Small intestine (tissue), 7 donors: ENCODE measurements around the gene CHST12. TPM values are rescaled to one million over a fixed set of nuclear protein-coding genes. Genes with fewer than 3 reads are reported as not detected.
A peak's percentile ranks its signal among the peaks of the same experiment; 100 is the strongest.
"Not testable (repeated sequence)": the region's sequence is repeated elsewhere in the genome, so short reads cannot be mapped to it uniquely, and the experiment has no call there.

Source experiments
- DNase-seq, 2 donors: peaks; one replicate each; pipeline versions ENCODE4 v3.0.0 to v3.0.0-alpha.2; 2013
- FAIRE-seq: peaks from 2 replicates; lab custom pipeline; 2012; peaks lifted over from hg19 to GRCh38; lab: Jason Lieb, UNC
- H3K27ac ChIP-seq, 3 donors: one replicate each; pipeline ENCODE4 v1.5.1; 2013; ENCODE audit warnings: low read length in 2 of 3, mild to moderate bottlenecking in 2 of 3, control low read depth in 1 of 3, inconsistent platforms in 1 of 3, low read depth in 1 of 3, moderate library complexity in 1 of 3
- H3K27me3 ChIP-seq, 3 donors: one replicate each; pipeline ENCODE4 v1.6.1; 2013; ENCODE audit warnings: low read length in 3 of 3, inconsistent platforms in 1 of 3; ENCODE audit not compliant: control insufficient read depth in 3 of 3, insufficient read depth in 3 of 3
- H3K36me3 ChIP-seq, 3 donors: one replicate each; pipeline ENCODE4 v1.6.1; 2013; ENCODE audit warnings: low read length in 3 of 3, inconsistent platforms in 1 of 3, low read depth in 1 of 3, mild to moderate bottlenecking in 1 of 3, moderate library complexity in 1 of 3; ENCODE audit not compliant: control insufficient read depth in 3 of 3, insufficient read depth in 2 of 3
- H3K4me1 ChIP-seq, 3 donors: one replicate each; pipeline ENCODE4 v1.6.1; 2013; ENCODE audit warnings: low read length in 2 of 3, inconsistent platforms in 1 of 3, low read depth in 1 of 3, mild to moderate bottlenecking in 1 of 3, moderate library complexity in 1 of 3; ENCODE audit not compliant: control insufficient read depth in 3 of 3, insufficient read depth in 2 of 3
- H3K4me3 ChIP-seq, 3 donors: one replicate each; pipeline ENCODE4 v1.5.1; 2013; ENCODE audit warnings: low read length in 3 of 3, control low read depth in 1 of 3, inconsistent platforms in 1 of 3, low read depth in 1 of 3, mild to moderate bottlenecking in 1 of 3, moderate library complexity in 1 of 3
- H3K9me3 ChIP-seq, 2 donors: one replicate each; pipeline ENCODE4 v1.6.1; 2013; ENCODE audit warnings: low read depth in 1 of 2, low read length in 1 of 2; ENCODE audit not compliant: control insufficient read depth in 2 of 2, insufficient read depth in 1 of 2
- WGBS, 3 donors: extraction: QIAGEN DNeasy Blood & Tissue Kit; methylation state at CpG; one replicate each; pipeline ENCODE4 v1.1.7; 2013; 5-methylcytosine and 5-hydroxymethylcytosine counted together
- polyA plus RNA-seq, 4 donors: library from polyadenylated mRNA; stranded (reverse) in 3 of 4; unstranded in 1 of 4; fragments of 200-250 nt in 3 of 4; fragments of 120-200 nt in 1 of 4; gene quantifications; one replicate each; pipeline versions ENCODE4 v1.2.1 to v1.2.3, GENCODE V29; 2013
- donor health status: healthy with polysubstance abuse.
- donor health status: control.
- donor health status: control.
- donor health status: Bipolar disorder and iron deficiency.
- donor health status: healthy.

CHST12 gene
- polyA plus RNA-seq, 4 donors: 1.8 to 10.9 (median 6.8) TPM

- DNase-seq: no peak
- FAIRE-seq: no peak
- H3K36me3 ChIP-seq: peaks cover 0 to 29% (median 0%) of the 10 kb centered on the region in 3 donors
- peaks cover 0 to 5% (median 0%) of the 10 kb centered on the region in 3 donors for H3K4me1 ChIP-seq
- H3K9me3 ChIP-seq: no peaks in the 10 kb centered on the region
- H3K4me3 ChIP-seq: no peak overlapping the region
- H3K27me3 ChIP-seq: no peaks in the 10 kb centered on the region
- H3K27ac ChIP-seq: no peak overlapping the region
- WGBS, 3 donors: 86 to 93% (median 90%) methylated on average over 28 to 31 of the region's 31 CpGs
Measured at GRCh38 chr7:2387897-2388636, 15.3 kb upstream of the CHST12 start.

- no peaks in the 10 kb centered on the region for H3K27me3 ChIP-seq
- H3K4me1 ChIP-seq: peaks cover 0 to 5% (median 0%) of the 10 kb centered on the region in 3 donors
- no peak overlapping the region for H3K4me3 ChIP-seq
- H3K9me3 ChIP-seq: no peaks in the 10 kb centered on the region
- H3K36me3 ChIP-seq: peaks cover 0 to 24% (median 0%) of the 10 kb centered on the region in 3 donors
- 92 to 98% (median 93%) methylated on average over 5 of the region's 5 CpGs for WGBS, 3 donors
- DNase-seq: no peak
- H3K27ac ChIP-seq: no peak overlapping the region
- FAIRE-seq: no peak
Measured at GRCh38 chr7:2388637-2388954, 14.8 kb upstream of the CHST12 start.

DNA sequence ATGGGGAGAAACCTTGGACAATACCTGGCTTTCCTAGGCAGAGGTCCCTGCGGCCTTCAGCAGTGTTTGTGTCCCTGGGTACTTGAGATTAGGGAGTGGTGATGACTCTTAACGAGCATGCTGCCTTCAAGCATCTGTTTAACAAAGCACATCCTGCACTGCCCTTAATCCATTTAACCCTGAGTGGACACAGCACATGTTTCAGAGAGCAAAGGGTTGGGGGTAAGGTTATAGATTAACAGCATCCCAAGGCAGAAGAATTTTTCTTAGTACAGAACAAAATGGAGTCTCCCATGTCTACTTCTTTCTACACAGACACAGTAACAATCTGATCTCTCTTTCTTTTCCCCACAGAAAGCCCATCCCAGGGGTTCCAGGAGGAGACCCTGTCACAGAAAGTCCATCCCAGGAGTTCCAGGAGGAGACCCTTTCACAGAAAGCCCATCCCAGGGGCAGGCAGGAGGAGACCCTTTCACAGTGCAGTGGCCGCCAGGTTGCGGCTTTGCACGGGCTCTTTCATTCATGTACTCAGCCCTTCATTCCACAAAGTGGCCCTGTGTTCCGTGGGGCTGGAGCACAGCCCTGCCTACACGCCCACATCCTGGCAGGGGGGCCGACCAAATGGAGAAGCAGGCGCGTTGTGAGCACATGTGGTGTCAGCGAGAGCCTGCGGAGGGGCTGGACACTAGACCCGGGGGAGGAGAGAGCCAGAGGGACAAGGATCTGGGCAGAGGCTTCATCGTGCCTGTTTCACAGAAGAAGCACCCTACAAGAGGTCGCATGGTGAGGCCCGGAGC lies 13.2 kb upstream of the CHST12 start:
- DNase-seq, H3K27me3 ChIP-seq, H3K4me1 ChIP-seq, H3K27ac ChIP-seq, FAIRE-seq, H3K9me3 ChIP-seq, H3K4me3 ChIP-seq: not testable (repeated sequence)
- peaks cover 0 to 14% (median 0%) of the 10 kb centered on the region in 3 donors for H3K36me3 ChIP-seq
- WGBS, 3 donors: 52 to 77% (median 76%) methylated on average over 15 to 16 of the region's 16 CpGs

- 61 to 80% (median 76%) methylated on average over 12 of the region's 12 CpGs for WGBS, 3 donors
- no peak for FAIRE-seq
Measured at GRCh38 chr7:2393706-2394105, 9.7 kb upstream of the CHST12 start.

GRCh38 chr7:2394566-2395082 lies 8.8 kb upstream of the CHST12 start:
- H3K9me3 ChIP-seq: no peaks in the 10 kb centered on the region
- no peak overlapping the region for H3K4me3 ChIP-seq
- FAIRE-seq (no peak), DNase-seq (no peak)
- no peak overlapping the region for H3K27ac ChIP-seq
- peaks cover 0 to 5% (median 0%) of the 10 kb centered on the region in 3 donors for H3K4me1 ChIP-seq
- peaks cover 0 to 8% (median 0%) of the 10 kb centered on the region in 3 donors for H3K36me3 ChIP-seq
- no peaks in the 10 kb centered on the region for H3K27me3 ChIP-seq
- WGBS, 3 donors: 90 to 92% (median 91%) methylated on average over 18 to 21 of the region's 21 CpGs

More at GRCh38 chr7:2393706-2394105, 9.7 kb upstream of the CHST12 start:
- peaks cover 0 to 5% (median 0%) of the 10 kb centered on the region in 3 donors for H3K4me1 ChIP-seq
- peaks cover 0 to 8% (median 0%) of the 10 kb centered on the region in 3 donors for H3K36me3 ChIP-seq
- no peaks in the 10 kb centered on the region for H3K9me3 ChIP-seq
- H3K4me3 ChIP-seq: no peak overlapping the region
- H3K27ac ChIP-seq: no peak overlapping the region
- H3K27me3 ChIP-seq: no peaks in the 10 kb centered on the region
- no peak for DNase-seq

GRCh38 chr7:2398506-2398905 lies 4.9 kb upstream of the CHST12 start:
- FAIRE-seq: no peak

GRCh38 chr7:2399848-2400587 lies 3.4 kb upstream of the CHST12 start:
- H3K36me3 ChIP-seq: no peaks in the 10 kb centered on the region
- H3K27ac ChIP-seq: peak overlapping the region; percentile 12 to 85 (median 72)
- no peaks in the 10 kb centered on the region for H3K27me3 ChIP-seq
- H3K9me3 ChIP-seq: no peaks in the 10 kb centered on the region
- DNase-seq (peak; percentile 49 to 56), FAIRE-seq (no peak)
- H3K4me1 ChIP-seq: peaks cover 4 to 12% (median 10%) of the 10 kb centered on the region in 3 donors
- no peak overlapping the region for H3K4me3 ChIP-seq
- 9 to 13% (median 9%) methylated on average over 6 of the region's 6 CpGs for WGBS, 3 donors

More at GRCh38 chr7:2398506-2398905, 4.9 kb upstream of the CHST12 start:
- Histone ChIP-seq H3K27me3 (no peaks in the 10 kb centered on the region), H3K27ac (no peak overlapping the region), H3K4me3 (no peak overlapping the region), H3K9me3 (no peaks in the 10 kb centered on the region), H3K4me1 (peaks cover 4 to 6% (median 6%) of the 10 kb centered on the region in 3 donors), H3K36me3 (no peaks in the 10 kb centered on the region)
- DNase-seq: no peak
- 85 to 93% (median 87%) methylated on average over 4 of the region's 4 CpGs for WGBS, 3 donors

GRCh38 chr7:2402687-2403013 lies 761 bp upstream of the CHST12 start:
- no peak for FAIRE-seq

More at GRCh38 chr7:2402687-2403013, 761 bp upstream of the CHST12 start:
- no peak for DNase-seq
- Histone ChIP-seq H3K4me3 (peak overlapping the region in 2 of 3 donors; percentile 65 to 95), H3K4me1 (peaks cover 4 to 12% (median 10%) of the 10 kb centered on the region in 3 donors), H3K27ac (peak overlapping the region in 1 of 3 donors; percentile 68), H3K36me3 (no peaks in the 10 kb centered on the region), H3K9me3 (no peaks in the 10 kb centered on the region), H3K27me3 (no peaks in the 10 kb centered on the region)
- WGBS, 3 donors: 46 to 57% (median 53%) methylated on average over 6 of the region's 6 CpGs
